H1 (cell line): ENCODE measurements around the gene DNAJC6. TPM values are rescaled to one million over a fixed set of nuclear protein-coding genes. Genes with fewer than 3 reads are reported as not detected.

Experiments used
- CTCF ChIA-PET: fragments of 300-600 bp; sonication (Branson Sonifier 250); formaldehyde crosslinking; loops from one replicate; lab custom pipeline; 2021; ENCODE audit not compliant: partially characterized antibody; lab: Charles Lee
- POLR2A ChIA-PET: fragments of 300-600 bp; sonication (Branson Sonifier 250); formaldehyde crosslinking; loops from one replicate; lab custom pipeline; 2021; ENCODE audit warnings: inconsistent platforms; ENCODE audit not compliant: partially characterized antibody; lab: Charles Lee
- DNase-seq, 2 experiments: peaks; one replicate each; pipeline versions ENCODE4 v3.0.0 to v3.0.0-alpha.2; 2010 to 2022; ENCODE audit warnings: low spot score in 2 of 2, low read depth in 1 of 2, mixed read lengths in 1 of 2
- FAIRE-seq: peaks from 2 replicates; lab custom pipeline; 2011; peaks lifted over from hg19 to GRCh38; lab: Jason Lieb, UNC
- H2AFZ ChIP-seq: 2 replicates; pipeline ENCODE4 v1.8.1; 2012; ENCODE audit warnings: low read length, inconsistent platforms
- H2AK5ac ChIP-seq: 2 replicates; pipeline ENCODE4 v1.6.1; 2013; ENCODE audit warnings: low read depth, low read length
- H2BK120ac ChIP-seq: replicated peaks from 2 replicates; pipeline ENCODE3; 2013; ENCODE audit warnings: low read depth, low read length, inconsistent platforms
- H2BK12ac ChIP-seq: 2 replicates; pipeline ENCODE4 v1.6.1; 2013; ENCODE audit warnings: low read depth, low read length
- H2BK15ac ChIP-seq: 2 replicates; pipeline ENCODE4 v1.6.1; 2013; ENCODE audit warnings: low read length
- H2BK20ac ChIP-seq: 2 replicates; pipeline ENCODE4 v1.6.1; 2013; ENCODE audit warnings: low read length
- H2BK5ac ChIP-seq: 2 replicates; pipeline ENCODE4 v1.6.1; 2013; ENCODE audit warnings: low read depth, low read length
- H3K14ac ChIP-seq: 2 replicates; pipeline ENCODE4 v1.6.1; 2013; ENCODE audit warnings: inconsistent platforms; ENCODE audit not compliant: insufficient read length
- H3K18ac ChIP-seq: 2 replicates; pipeline ENCODE4 v1.6.1; 2013; ENCODE audit warnings: low read length; ENCODE audit errors: extremely low read depth
- H3K23ac ChIP-seq: 2 replicates; pipeline ENCODE4 v1.6.1; 2013; ENCODE audit warnings: inconsistent platforms; ENCODE audit not compliant: insufficient read length
- H3K23me2 ChIP-seq: 2 replicates; pipeline ENCODE4 v1.6.1; 2013; ENCODE audit warnings: low read depth, low read length
- H3K27ac ChIP-seq: 2 replicates; pipeline ENCODE4 v1.6.1; 2011; ENCODE audit warnings: low read depth, low read length, inconsistent platforms
- H3K27me3 ChIP-seq, 4 experiments: replicated peaks in 1 of 4; 1 replicate in 1 of 4; 2 replicates in 3 of 4; pipeline versions ENCODE4 v1.6.1 to v1.8.1; 2011 to 2013; ENCODE audit warnings: low read length in 3 of 4, mild to moderate bottlenecking in 3 of 4, inconsistent platforms in 2 of 4, mixed read lengths in 2 of 4, moderate library complexity in 1 of 4; ENCODE audit not compliant: control insufficient read depth in 3 of 4, insufficient read depth in 3 of 4; ENCODE audit errors: extremely low read depth in 1 of 4
- H3K36me3 ChIP-seq, 4 experiments: 2 replicates each; pipeline versions ENCODE4 v1.6.1 to v1.8.1; 2011 to 2013; ENCODE audit warnings: mild to moderate bottlenecking in 4 of 4, low read length in 3 of 4, moderate library complexity in 2 of 4, control low read depth in 1 of 4, inconsistent platforms in 1 of 4; ENCODE audit not compliant: insufficient read depth in 4 of 4, control insufficient read depth in 2 of 4
- H3K4ac ChIP-seq: replicated peaks from 2 replicates; pipeline ENCODE3; 2013; ENCODE audit warnings: low read length, low read depth, mixed read lengths, inconsistent platforms; ENCODE audit not compliant: insufficient read length
- H3K4me1 ChIP-seq, 4 experiments: replicated peaks in 1 of 4; 1 replicate in 1 of 4; 2 replicates in 3 of 4; pipeline versions ENCODE4 v1.6.1 to v1.8.1; 2011 to 2013; ENCODE audit warnings: low read length in 3 of 4, inconsistent platforms in 2 of 4, mixed read lengths in 1 of 4; ENCODE audit not compliant: insufficient read depth in 4 of 4, control insufficient read depth in 3 of 4
- H3K4me2 ChIP-seq, 2 experiments: 2 replicates each; pipeline versions ENCODE4 v1.6.1 to v1.8.1; 2011 to 2013; ENCODE audit warnings: low read depth in 2 of 2, low read length in 2 of 2, control low read depth in 1 of 2, inconsistent platforms in 1 of 2, mild to moderate bottlenecking in 1 of 2; ENCODE audit not compliant: insufficient read depth in 1 of 2
- H3K4me3 ChIP-seq, 4 experiments: fragments of 200-600, 300-600 bp in 1 of 4; sonication (generic), shearing (Covaris generic), sonication (Bioruptor Twin) in 1 of 4; 2 replicates each; pipeline versions ENCODE4 v1.5.1 to v1.8.1; 2011 to 2016; ENCODE audit warnings: low read length in 4 of 4, low read depth in 3 of 4, control low read depth in 2 of 4, inconsistent platforms in 2 of 4, mild to moderate bottlenecking in 2 of 4, mixed read lengths in 1 of 4, moderate library complexity in 1 of 4; ENCODE audit not compliant: insufficient read depth in 2 of 4; ENCODE audit errors: extremely low read depth in 1 of 4
- H3K56ac ChIP-seq: replicated peaks from 2 replicates; pipeline ENCODE3; 2013; ENCODE audit warnings: low read depth, mild to moderate bottlenecking, mixed read lengths, low read length, inconsistent platforms; ENCODE audit not compliant: insufficient read length
- H3K79me1 ChIP-seq: 2 replicates; pipeline ENCODE4 v1.6.1; 2013; ENCODE audit warnings: low read depth, low read length, control low read depth
- H3K79me2 ChIP-seq, 2 experiments: 2 replicates each; pipeline versions ENCODE4 v1.6.1 to v1.8.1; 2012 to 2013; ENCODE audit warnings: low read length in 2 of 2, mild to moderate bottlenecking in 2 of 2, inconsistent platforms in 1 of 2; ENCODE audit not compliant: insufficient read depth in 2 of 2, control insufficient read depth in 1 of 2
- H3K9ac ChIP-seq, 4 experiments: replicated peaks in 1 of 4; 1 replicate in 1 of 4; 2 replicates in 3 of 4; pipeline versions ENCODE4 v1.6.1 to v1.8.1; 2011 to 2013; ENCODE audit warnings: low read depth in 3 of 4, low read length in 3 of 4, control low read depth in 2 of 4, mild to moderate bottlenecking in 2 of 4, moderate library complexity in 2 of 4, inconsistent platforms in 1 of 4; ENCODE audit errors: extremely low read depth in 1 of 4
- H3K9me3 ChIP-seq, 2 experiments: 2 replicates each; pipeline versions ENCODE4 v1.6.1 to v1.8.1; 2012 to 2013; ENCODE audit warnings: mild to moderate bottlenecking in 2 of 2, moderate library complexity in 2 of 2, control low read depth in 1 of 2, inconsistent platforms in 1 of 2, low read depth in 1 of 2, low read length in 1 of 2, mixed read lengths in 1 of 2; ENCODE audit not compliant: insufficient read depth in 2 of 2
- H4K20me1 ChIP-seq, 2 experiments: replicated peaks in 1 of 2; 2 replicates each; pipeline versions ENCODE3 to v1.8.1; 2011 to 2013; ENCODE audit warnings: inconsistent platforms in 2 of 2, low read length in 2 of 2, mild to moderate bottlenecking in 1 of 2; ENCODE audit not compliant: insufficient read depth in 2 of 2, control insufficient read depth in 1 of 2
- H4K5ac ChIP-seq: 2 replicates; pipeline ENCODE4 v1.6.1; 2013; ENCODE audit warnings: low read length, low read depth, mixed read lengths, inconsistent platforms; ENCODE audit not compliant: insufficient read length
- H4K8ac ChIP-seq: 2 replicates; pipeline ENCODE4 v1.8.0; 2013; ENCODE audit warnings: mild to moderate bottlenecking, moderate library complexity, low read length, inconsistent platforms; ENCODE audit not compliant: insufficient read depth; ENCODE audit errors: extremely low read depth
- H4K91ac ChIP-seq: replicated peaks from 2 replicates; pipeline ENCODE3; 2013; ENCODE audit warnings: low read length, mixed read lengths, inconsistent platforms; ENCODE audit not compliant: insufficient read length
- CTCF ChIP-seq, 3 experiments: IDR thresholded peaks; 1 replicate in 2 of 3; 2 replicates in 1 of 3; pipeline versions ENCODE4 v1.5.1 to v1.6.1; 2011; ENCODE audit warnings: low read length in 3 of 3, mild to moderate bottlenecking in 3 of 3, inconsistent platforms in 2 of 3, low read depth in 1 of 3, moderate library complexity in 1 of 3; ENCODE audit not compliant: insufficient read depth in 1 of 3; ENCODE audit errors: control extremely low read depth in 1 of 3
- WGBS, 2 experiments: shearing (Covaris generic) in 1 of 2; methylation state at CpG; one replicate each; pipeline versions ENCODE4 v1.1.6 to v1.1.7; 2013 to 2015; ENCODE audit warnings: low lambda C conversion rate in 2 of 2, mixed read lengths in 2 of 2, inconsistent platforms in 1 of 2, low coverage in 1 of 2, missing lambda C conversion rate in 1 of 2; ENCODE audit not compliant: insufficient replicate concordance in 2 of 2, insufficient coverage in 1 of 2, insufficient read length in 1 of 2; ENCODE audit errors: extremely low coverage in 1 of 2, missing lambda C conversion rate in 1 of 2; 5-methylcytosine and 5-hydroxymethylcytosine counted together
- polyA plus RNA-seq, 7 experiments: library from polyadenylated mRNA; depleted of rRNA in 3 of 7; stranded (reverse) in 5 of 7; unstranded in 2 of 7; fragments of >200 nt in 5 of 7; fragments of 200-250 nt in 2 of 7; gene quantifications; 1 replicate in 5 of 7; 2 replicates in 1 of 7; 4 replicates in 1 of 7; pipeline versions ENCODE4 v1.2.1 to v1.2.3, GENCODE V29; 2011 to 2013; ENCODE audit warnings: missing spikeins in 2 of 7, mixed read lengths in 2 of 7
- total RNA-seq: library from RNA; stranded (reverse); fragmentation: NEBNext Ultra II Directional; extraction: Animal tissue kit (Norgen Biotek cat#: 25700); gene quantifications from 2 replicates; pipeline ENCODE4 v1.2.1, GENCODE V29; 2021

The DNAJC6 gene
- total and polyA plus RNA-seq, 2 of the 8 experiments (the other 6 are each of a cell fraction or from before 2014, with no cell fraction given), result 1.6 to 3.0 TPM

- no peak overlapping the region for H2BK5ac ChIP-seq
- no peak overlapping the region for H2BK12ac ChIP-seq
- no peak overlapping the region for H2BK120ac ChIP-seq
- no peaks in the 10 kb centered on the region for H3K27me3 ChIP-seq
- H3K4ac ChIP-seq, result no peak overlapping the region
- ChIA-PET CTCF (interaction anchor here (1.2 kb wide), 1 partner anchor 280 kb away, joined by 5 read pairs; no protein-coding TSS in a partner anchor), POLR2A (no interaction called here)
- no peak overlapping the region for H2AK5ac ChIP-seq
- 90% methylated on average over 2 of the region's 2 CpGs; no CpG with 5 or more reads in 1 of the 2 experiments for WGBS, 2 experiments
- H3K9me3 ChIP-seq, result no peaks in the 10 kb centered on the region
- H3K23ac ChIP-seq, result no peak overlapping the region
- H3K36me3 ChIP-seq, result no peaks in the 10 kb centered on the region
- no peak overlapping the region for H3K27ac ChIP-seq
- H4K91ac ChIP-seq, result no peak overlapping the region
- no peaks in the 10 kb centered on the region for H3K79me2 ChIP-seq
- no peaks in the 10 kb centered on the region for H4K20me1 ChIP-seq
- H3K4me1 ChIP-seq, result no peaks in the 10 kb centered on the region; a peak in 1 of 7 replicates
- H3K56ac ChIP-seq, result no peak overlapping the region
- no peak overlapping the region for H3K4me2 ChIP-seq
- H3K23me2 ChIP-seq, result no peaks in the 10 kb centered on the region
- no peak overlapping the region for H4K5ac ChIP-seq
- FAIRE-seq (no peak), DNase-seq (no peak)
- no peak overlapping the region for H2BK20ac ChIP-seq
- H3K18ac ChIP-seq, result no peak overlapping the region
- H4K8ac ChIP-seq, result no peak overlapping the region
- H3K9ac ChIP-seq, result no peak overlapping the region
- H2BK15ac ChIP-seq, result no peak overlapping the region
- TF ChIP-seq CTCF (IDR thresholded peaks at IDR 0.05; ENCODE audit: control extremely low read depth in 1 of 3, insufficient read depth in 1 of 3, low read depth in 1 of 3, low read length in 3 of 3), result no peak
- no peak overlapping the region for H2AFZ ChIP-seq
- no peaks in the 10 kb centered on the region for H3K79me1 ChIP-seq
- H3K4me3 ChIP-seq, result no peak overlapping the region
- no peak overlapping the region for H3K14ac ChIP-seq
Observed at GRCh38 chr1:65407877-65408276, 98.5 kb downstream of the DNAJC6 start.
